Keratinocyte (primary cell): Measurements from ENCODE around the gene LRP3. TPM values are rescaled to one million over a fixed set of nuclear protein-coding genes. Genes with fewer than 3 reads are reported as not detected.

Experiments used
- DNase-seq: peaks from one replicate; pipeline ENCODE4 v3.0.0-alpha.2; 2011; ENCODE audit warnings: low read depth, missing footprints, low spot score
- FAIRE-seq: peaks from 2 replicates; lab custom pipeline; 2011; peaks lifted over from hg19 to GRCh38; lab: Jason Lieb, UNC
- H2AFZ ChIP-seq: 2 replicates; pipeline ENCODE4 v1.6.0; 2012; ENCODE audit warnings: low read length, control low read depth, inconsistent platforms; ENCODE audit not compliant: control insufficient read depth
- H3K27ac ChIP-seq: 2 replicates; pipeline ENCODE4 v1.5.1; 2011; ENCODE audit warnings: low read length; ENCODE audit not compliant: control insufficient read depth, insufficient read depth
- H3K27me3 ChIP-seq: 3 replicates; pipeline ENCODE4 v1.6.0; 2011; ENCODE audit warnings: low read length; ENCODE audit not compliant: control insufficient read depth, insufficient read depth; ENCODE audit errors: extremely low read depth
- H3K36me3 ChIP-seq, 2 experiments: 2 replicates in 1 of 2; 3 replicates in 1 of 2; pipeline ENCODE4 v1.5.1; 2011; ENCODE audit warnings: low read length in 2 of 2, mild to moderate bottlenecking in 1 of 2; ENCODE audit not compliant: control insufficient read depth in 2 of 2, insufficient read depth in 2 of 2; ENCODE audit errors: extremely low read depth in 1 of 2
- H3K4me1 ChIP-seq: 3 replicates; pipeline ENCODE4 v1.5.1; 2011; ENCODE audit warnings: low read length; ENCODE audit not compliant: control insufficient read depth, insufficient read depth; ENCODE audit errors: extremely low read depth
- H3K4me2 ChIP-seq: 3 replicates; pipeline ENCODE4 v1.6.0; 2011; ENCODE audit warnings: low read depth, low read length; ENCODE audit not compliant: control insufficient read depth, insufficient read depth; ENCODE audit errors: extremely low read depth
- H3K4me3 ChIP-seq, 3 experiments: fragments of 200-600 bp in 1 of 3; sonication (generic) in 1 of 3; 2 replicates in 2 of 3; 3 replicates in 1 of 3; pipeline ENCODE4 v1.5.1; 2011 to 2016; ENCODE audit warnings: low read length in 3 of 3, mild to moderate bottlenecking in 3 of 3, control low read depth in 2 of 3, inconsistent platforms in 1 of 3, low read depth in 1 of 3, mixed read lengths in 1 of 3, mixed run types in 1 of 3, moderate library complexity in 1 of 3; ENCODE audit not compliant: control insufficient read depth in 2 of 3, insufficient read depth in 2 of 3; ENCODE audit errors: extremely low read depth in 1 of 3
- H3K79me2 ChIP-seq: 2 replicates; pipeline ENCODE4 v1.6.0; 2012; ENCODE audit warnings: low read length; ENCODE audit not compliant: control insufficient read depth, insufficient read depth
- H3K9ac ChIP-seq: 3 replicates; pipeline ENCODE4 v1.6.0; 2011; ENCODE audit warnings: low read length; ENCODE audit not compliant: control insufficient read depth, insufficient read depth; ENCODE audit errors: extremely low read depth
- H3K9me1 ChIP-seq: 3 replicates; pipeline ENCODE4 v1.6.0; 2011; ENCODE audit warnings: low read length; ENCODE audit not compliant: control insufficient read depth, insufficient read depth; ENCODE audit errors: extremely low read depth
- H3K9me3 ChIP-seq: 2 replicates; pipeline ENCODE4 v1.5.1; 2012; ENCODE audit warnings: low read depth, low read length; ENCODE audit not compliant: control insufficient read depth
- H4K20me1 ChIP-seq: 3 replicates; pipeline ENCODE4 v1.6.0; 2011; ENCODE audit warnings: low read length; ENCODE audit not compliant: control insufficient read depth, insufficient read depth; ENCODE audit errors: extremely low read depth
- CTCF ChIP-seq, 3 experiments: IDR thresholded peaks in 1 of 3; conservative IDR thresholded peaks in 1 of 3; optimal IDR thresholded peaks in 1 of 3; 2 replicates in 2 of 3; 3 replicates in 1 of 3; pipeline versions ENCODE3 to v1.5.1; 2011; ENCODE audit warnings: low read length in 3 of 3, mild to moderate bottlenecking in 3 of 3, moderate library complexity in 2 of 3, control low read depth in 1 of 3, inconsistent platforms in 1 of 3; ENCODE audit not compliant: insufficient read depth in 2 of 3; ENCODE audit errors: extremely low read depth in 1 of 3
- EZH2 ChIP-seq: IDR thresholded peaks from one replicate; pipeline ENCODE4 v1.6.1; 2012; ENCODE audit warnings: inconsistent platforms, mild to moderate bottlenecking, low read length, moderate library complexity
- dilution Hi-C: fragments of 300-500 bp; cut with MboI; formaldehyde crosslinking; loops from one replicate; pipeline ENCODE4 v1.7.0; 2020; ENCODE audit warnings: low sequenced_read_pairs; ENCODE audit not compliant: extremely low pct_ligation_motif_present
- polyA plus RNA-seq, 5 experiments: library from polyadenylated mRNA; depleted of rRNA in 3 of 5; stranded (reverse) in 3 of 5; stranded (forward) in 1 of 5; unstranded in 1 of 5; fragments of >200 nt; gene quantifications; 1 replicate in 1 of 5; 2 replicates in 3 of 5; 3 replicates in 1 of 5; pipeline versions ENCODE4 v1.2.1 to v1.2.3, GENCODE V29; 2011 to 2012; ENCODE audit warnings: missing spikeins in 2 of 5, low read depth in 1 of 5, low replicate concordance in 1 of 5

Gene LRP3
- polyA plus RNA-seq, 1 donor (not counting 4 experiments of a cell fraction or from before 2014, with no cell fraction given): 5.0 TPM

DNA sequence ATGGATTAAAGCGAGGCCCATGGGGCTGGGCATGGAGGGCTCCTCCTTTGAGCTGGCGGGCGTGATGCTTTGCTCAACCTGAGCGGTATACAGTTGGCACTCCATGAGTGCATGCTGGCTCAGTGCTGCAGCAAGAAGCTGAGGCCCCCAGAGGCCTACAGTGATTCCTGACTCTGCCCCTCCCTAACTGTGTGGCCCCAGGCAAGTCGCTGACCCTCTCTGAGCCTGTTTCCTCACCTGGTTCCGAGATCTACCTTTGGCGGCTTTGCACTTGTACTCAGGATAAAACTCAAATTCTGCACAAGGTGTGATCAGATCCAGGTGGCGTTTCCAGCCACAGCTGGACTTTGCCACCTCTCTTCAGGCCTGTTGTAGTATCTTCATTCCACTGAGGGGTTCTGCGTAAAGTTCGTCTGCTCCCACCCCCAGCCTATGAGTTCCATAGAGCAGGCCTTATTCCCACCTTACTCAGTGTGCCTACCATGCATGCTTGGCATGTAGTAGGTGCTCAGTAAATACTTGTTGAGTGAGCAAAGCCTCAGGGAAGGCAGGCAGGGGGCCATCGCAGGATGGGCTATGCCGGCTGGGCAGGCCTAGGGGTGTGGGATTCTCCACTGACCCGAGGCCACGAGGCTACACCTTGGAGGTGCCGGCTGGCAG lies 7.9 kb downstream of the LRP3 start:
- no peak overlapping the region for H3K4me2 ChIP-seq
- no peaks in the 10 kb centered on the region for H3K9me3 ChIP-seq
- no peak overlapping the region for H2AFZ ChIP-seq
- no peak overlapping the region for H3K9ac ChIP-seq
- no peaks in the 10 kb centered on the region for H3K27me3 ChIP-seq
- H3K27ac ChIP-seq: no peak overlapping the region
- no peak overlapping the region for H3K4me3 ChIP-seq
- FAIRE-seq (no peak), DNase-seq (no peak)
- H3K4me1 ChIP-seq: no peaks in the 10 kb centered on the region
- no peaks in the 10 kb centered on the region for H3K79me2 ChIP-seq
- TF ChIP-seq CTCF (optimal IDR thresholded peaks at IDR 0.05 in 1 of 3, IDR thresholded peaks at IDR 0.05 in 1 of 3, conservative IDR thresholded peaks at IDR 0.05 in 1 of 3; ENCODE audit: extremely low read depth in 1 of 3, insufficient read depth in 2 of 3, low read length in 3 of 3) (no peak), EZH2 (no peak)
- peaks cover 3% of the 10 kb centered on the region for H4K20me1 ChIP-seq
- peaks cover 0 to 14% of the 10 kb centered on the region in 2 experiments for H3K36me3 ChIP-seq
- no peaks in the 10 kb centered on the region for H3K9me1 ChIP-seq
- dilution Hi-C loops: no loop called here

GRCh38 chr19:33202546-33203507 lies 8.7 kb downstream of the LRP3 start:
- H2AFZ ChIP-seq: no peak overlapping the region
- FAIRE-seq (no peak), DNase-seq (no peak)
- no peaks in the 10 kb centered on the region for H3K79me2 ChIP-seq
- peaks cover 0 to 14% of the 10 kb centered on the region in 2 experiments for H3K36me3 ChIP-seq
- H3K27me3 ChIP-seq: no peaks in the 10 kb centered on the region
- H3K4me2 ChIP-seq: no peak overlapping the region
- no peaks in the 10 kb centered on the region for H3K4me1 ChIP-seq
- H3K9me3 ChIP-seq: no peaks in the 10 kb centered on the region
- TF ChIP-seq CTCF (optimal IDR thresholded peaks at IDR 0.05 in 1 of 3, IDR thresholded peaks at IDR 0.05 in 1 of 3, conservative IDR thresholded peaks at IDR 0.05 in 1 of 3; ENCODE audit: extremely low read depth in 1 of 3, insufficient read depth in 2 of 3, low read length in 3 of 3) (no peak), EZH2 (no peak)
- no peak overlapping the region for H3K27ac ChIP-seq
- no peaks in the 10 kb centered on the region for H3K9me1 ChIP-seq
- no peak overlapping the region for H3K9ac ChIP-seq
- H3K4me3 ChIP-seq: no peak overlapping the region
- peaks cover 3% of the 10 kb centered on the region for H4K20me1 ChIP-seq
- dilution Hi-C loops: no loop called here
